ENCODE measurements around the gene PRPF18. TPM values are rescaled to one million over a fixed set of nuclear protein-coding genes. Genes with fewer than 3 reads are reported as not detected.
A peak's percentile ranks its signal among the peaks of the same experiment; 100 is the strongest.

The PRPF18 gene
- total and polyA plus RNA-seq, 12 donors, result 6.7 to 17.1 (median 14.4) TPM

GRCh38 chr10:13613519-13613918 lies 26.8 kb downstream of the PRPF18 start:
- peaks cover 0 to 98% (median 40%) of the 10 kb centered on the region in 9 donors for H3K36me3 ChIP-seq
- 28 to 33% methylated on average over 5 of the region's 5 CpGs for WGBS, 2 donors

GRCh38 chr10:13614530-13615332 lies 28.0 kb downstream of the PRPF18 start:
- intact Hi-C loops (cut with DNase I), result loop anchor here in 5 of 10 donors (5.0 to 10.0 kb wide), 2 partner anchors 160 to 163 kb away; no protein-coding TSS in a partner anchor
- Histone ChIP-seq H3K27me3 (no peaks in the 10 kb centered on the region), H3K27ac (no peak overlapping the region), H3K36me3 (peaks cover 0 to 99% (median 38%) of the 10 kb centered on the region in 9 donors), H3K4me1 (peaks cover 0 to 9% (median 0%) of the 10 kb centered on the region in 9 donors), H3K9me3 (no peaks in the 10 kb centered on the region), H3K4me3 (no peak overlapping the region)
- no peak for DNase-seq
- no peak for TF ChIP-seq CTCF (IDR thresholded peaks at IDR 0.05)
- ATAC-seq, result peak in 3 of 8 donors; percentile 34 to 37 (median 35)
- 74 to 82% methylated on average over 8 of the region's 8 CpGs for WGBS, 2 donors

More at GRCh38 chr10:13613519-13613918, 26.8 kb downstream of the PRPF18 start:
- no peak overlapping the region for H3K4me3 ChIP-seq
- ATAC-seq (peak in 7 of 8 donors; percentile 42 to 80 (median 65)), DNase-seq (no peak)
- TF ChIP-seq CTCF (IDR thresholded peaks at IDR 0.05), result peak; percentile 25 to 65 (median 47)
- H3K9me3 ChIP-seq, result no peaks in the 10 kb centered on the region
- intact Hi-C loops (cut with DNase I), result loop anchor here in 7 of 10 donors (1.0 to 10.0 kb wide), 4 partner anchors 161 to 165 kb away; no protein-coding TSS in a partner anchor
- no peaks in the 10 kb centered on the region for H3K27me3 ChIP-seq
- no peak overlapping the region for H3K27ac ChIP-seq
- peaks cover 0 to 15% (median 0%) of the 10 kb centered on the region in 9 donors for H3K4me1 ChIP-seq

GRCh38 chr10:13615650-13616300 lies 29.0 kb downstream of the PRPF18 start:
- intact Hi-C loops (cut with DNase I), result loop anchor here in 1 of 10 donors (10.0 kb wide), 1 partner anchor 159 kb away; no protein-coding TSS in a partner anchor

More at GRCh38 chr10:13615650-13616300, 29.0 kb downstream of the PRPF18 start:
- Histone ChIP-seq H3K4me3 (no peak overlapping the region), H3K9me3 (no peaks in the 10 kb centered on the region), H3K36me3 (peaks cover 0 to 98% (median 33%) of the 10 kb centered on the region in 9 donors), H3K27ac (no peak overlapping the region), H3K27me3 (no peaks in the 10 kb centered on the region), H3K4me1 (peaks cover 0 to 9% (median 0%) of the 10 kb centered on the region in 9 donors)
- TF ChIP-seq CTCF (IDR thresholded peaks at IDR 0.05), result no peak
- DNase-seq (no peak), ATAC-seq (no peak)
- WGBS, 2 donors, result 59 to 64% methylated on average over 7 of the region's 7 CpGs

Data from heart right ventricle (tissue), 16 donors.